Measurements from ENCODE around the gene DRD3. TPM values are rescaled to one million over a fixed set of nuclear protein-coding genes. Genes with fewer than 3 reads are reported as not detected.

Gene DRD3
- total RNA-seq, 1 experiment from 2014 or later: not detected

DNA sequence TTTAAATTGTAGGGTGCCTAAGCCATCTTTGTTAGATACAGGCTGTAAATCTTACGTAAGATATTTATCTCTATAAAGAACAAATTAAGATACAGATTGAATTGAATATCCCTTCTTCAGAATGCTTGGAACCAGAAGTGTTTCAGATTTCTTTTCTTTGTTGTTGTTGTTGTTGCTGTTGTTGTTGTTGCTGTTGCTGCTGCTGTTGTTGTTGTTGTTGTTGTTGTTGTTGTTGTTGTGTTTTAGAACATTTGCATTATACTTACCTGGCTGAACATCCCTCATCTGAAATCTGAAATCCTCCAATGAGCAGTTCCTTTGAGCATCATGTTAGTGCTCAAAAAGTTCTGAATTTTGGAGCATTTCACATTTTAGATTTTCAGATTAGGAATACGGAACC, 95.7 kb downstream of the DRD3 start:
- Histone ChIP-seq H3K79me1 (ENCODE audit: insufficient read depth, low read depth, low read length, poor library complexity, severe bottlenecking) (no peaks in the 10 kb centered on the region), H3K23ac (ENCODE audit: insufficient read length, low read depth, low read length) (no peak overlapping the region), H3K79me2 (ENCODE audit: insufficient read depth, low read length) (no peaks in the 10 kb centered on the region), H3K56ac (ENCODE audit: insufficient read length, low read depth, low read length) (no peak overlapping the region), H4K20me1 (ENCODE audit: control insufficient read depth, insufficient read depth, insufficient read length) (no peaks in the 10 kb centered on the region), H3K23me2 (ENCODE audit: insufficient read length, low read depth, low read length, poor library complexity, severe bottlenecking) (no peaks in the 10 kb centered on the region), H3K18ac (ENCODE audit: insufficient read length, low read depth, low read length) (no peak overlapping the region), H4K91ac (ENCODE audit: insufficient read length, low read depth, low read length) (no peak overlapping the region), H2AK5ac (ENCODE audit: insufficient read length, low read length) (no peak overlapping the region), H2BK20ac (ENCODE audit: low read depth, low read length, poor library complexity, severe bottlenecking) (no peak overlapping the region), H2BK120ac (ENCODE audit: low read depth, low read length, poor library complexity, severe bottlenecking) (no peak overlapping the region), H3T11ph (ENCODE audit: low read length) (no peak overlapping the region), H2BK15ac (ENCODE audit: low read depth, low read length) (no peak overlapping the region), H4K8ac (replicated peaks; ENCODE audit: insufficient read length, low read depth, low read length) (no peak overlapping the region), H3K9ac (ENCODE audit: extremely low read depth, insufficient read length, low read length) (no peak overlapping the region), H3K4me1 (ENCODE audit: insufficient read depth, low read length) (no peaks in the 10 kb centered on the region), H3K4me2 (ENCODE audit: insufficient read depth, insufficient read length, low read length) (no peak overlapping the region), H3K9me3 (ENCODE audit: control insufficient read depth, low read depth, low read length) (no peaks in the 10 kb centered on the region), H2BK5ac (ENCODE audit: insufficient read length, low read length) (no peak overlapping the region), H3K14ac (ENCODE audit: insufficient read depth, low read length) (no peak overlapping the region), H2BK12ac (ENCODE audit: insufficient read length, low read depth, low read length) (no peak overlapping the region), H3K27me3 (ENCODE audit: insufficient read depth, low read length) (no peaks in the 10 kb centered on the region; the same call in 1 of the 2 replicates), H3K27ac (ENCODE audit: insufficient read length, low read depth, low read length) (no peak overlapping the region), H2AFZ (ENCODE audit: low read length) (no peak overlapping the region), H3K4ac (ENCODE audit: low read depth, low read length) (no peak overlapping the region), H4K5ac (ENCODE audit: insufficient read length, low read depth, low read length) (no peak overlapping the region)
- WGBS (ENCODE audit: extremely low coverage, insufficient read length, low lambda C conversion rate): no CpG with 5 or more reads among the region's 2 CpGs
- DNase-seq: no peak
- Mint-ChIP-seq H3K4me3 (no peak overlapping the region), H3K27me3 (ENCODE audit: low read depth) (no peaks in the 10 kb centered on the region), H3K36me3 (ENCODE audit: insufficient read depth in 1 of 3, low read depth in 3 of 3) (peaks cover 56 to 95% (median 77%) of the 10 kb centered on the region in 3 experiments), H3K27ac (no peak overlapping the region), H3K4me1 (no peaks in the 10 kb centered on the region), H3K9me3 (peaks cover 0 to 2% of the 10 kb centered on the region in 2 experiments; a peak in 2 of 5 replicates)
- no peak for TF ChIP-seq CTCF (conservative IDR thresholded peaks at IDR 0.05)

Data from H9 (cell line).